AG10803 (cell line): ENCODE data around the gene MACROH2A1.

ENCODE experiments used
- DNase-seq: peaks from one replicate; pipeline ENCODE4 v3.0.0; 2010; ENCODE audit warnings: low read depth
- H3K4me3 ChIP-seq: 2 replicates; pipeline ENCODE4 v1.5.1; 2011; ENCODE audit warnings: mild to moderate bottlenecking, low read length, control low read depth
- CTCF ChIP-seq: conservative IDR thresholded peaks from 2 replicates; pipeline ENCODE4 v1.5.1; 2011; ENCODE audit warnings: mild to moderate bottlenecking, low read length, control low read depth, inconsistent platforms

Gene MACROH2A1

GRCh38 chr5:135294793-135295192 is 104.2 kb downstream of the MACROH2A1 start:
- no peak overlapping the region for H3K4me3 ChIP-seq
- DNase-seq = no peak
- no peak for TF ChIP-seq CTCF

GRCh38 chr5:135289651-135290050 is 109.4 kb downstream of the MACROH2A1 start:
- no peak overlapping the region for H3K4me3 ChIP-seq
- TF ChIP-seq CTCF = no peak

GRCh38 chr5:135287551-135287950 is 111.5 kb downstream of the MACROH2A1 start:
- no peak for TF ChIP-seq CTCF
- H3K4me3 ChIP-seq = no peak overlapping the region
- no peak for DNase-seq

More at GRCh38 chr5:135289651-135290050, 109.4 kb downstream of the MACROH2A1 start:
- DNase-seq = no peak
